Nucleus accumbens (tissue), 56 donors: ENCODE results near the gene PCDH8.
A peak's percentile ranks its signal among the peaks of the same experiment; 100 is the strongest.
"Not testable (repeated sequence)": the region's sequence is repeated elsewhere in the genome, so short reads cannot be mapped to it uniquely, and the experiment has no call there.

Source experiments
- DNase-seq, 56 donors: peaks; one replicate each; lab custom pipeline; 2025; lab: John Stamatoyannopoulos, UW

The PCDH8 gene

DNA sequence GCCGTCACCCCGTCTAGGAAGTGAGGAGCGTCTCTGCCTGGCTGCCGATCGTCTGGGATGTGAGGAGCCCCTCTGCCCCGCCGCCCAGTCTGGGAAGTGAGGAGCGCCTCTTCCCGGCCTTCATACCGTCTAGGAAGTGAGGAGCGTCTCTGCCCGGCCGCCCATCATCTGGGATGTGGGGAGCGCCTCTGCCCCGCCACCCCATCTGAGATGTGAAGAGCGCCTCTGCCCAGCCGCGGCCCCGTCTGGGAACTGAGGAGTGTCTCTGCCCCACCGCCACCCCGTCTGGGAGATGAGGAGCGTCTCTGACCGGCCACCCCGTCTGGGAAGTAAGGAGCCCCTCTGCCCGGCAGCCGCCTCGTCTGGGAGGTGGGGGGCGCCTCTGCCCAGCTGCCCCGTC, 30.6 kb downstream of the PCDH8 start:
- DNase-seq: not testable (repeated sequence)

DNA sequence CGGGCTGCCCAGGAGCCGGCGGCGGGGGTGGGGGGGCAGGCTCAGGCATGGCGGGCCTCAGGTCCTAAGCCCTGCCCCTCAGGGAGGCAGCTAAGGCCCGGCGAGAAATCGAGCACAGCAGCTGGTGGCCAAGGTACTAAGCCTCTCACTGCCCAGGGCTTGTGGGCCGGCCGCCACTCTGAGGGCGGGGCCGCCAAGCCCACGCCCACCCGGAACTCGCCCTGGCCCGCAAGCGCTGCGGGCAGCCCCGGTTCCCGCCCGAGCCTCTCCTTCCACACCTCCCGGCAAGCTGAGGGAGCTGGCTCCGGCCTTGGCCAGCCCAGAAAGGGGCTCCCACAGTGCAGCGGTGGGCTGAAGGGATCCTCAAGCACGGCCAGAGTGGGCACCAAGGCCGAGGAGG, 33.1 kb downstream of the PCDH8 start:
- DNase-seq: no peak

DNA sequence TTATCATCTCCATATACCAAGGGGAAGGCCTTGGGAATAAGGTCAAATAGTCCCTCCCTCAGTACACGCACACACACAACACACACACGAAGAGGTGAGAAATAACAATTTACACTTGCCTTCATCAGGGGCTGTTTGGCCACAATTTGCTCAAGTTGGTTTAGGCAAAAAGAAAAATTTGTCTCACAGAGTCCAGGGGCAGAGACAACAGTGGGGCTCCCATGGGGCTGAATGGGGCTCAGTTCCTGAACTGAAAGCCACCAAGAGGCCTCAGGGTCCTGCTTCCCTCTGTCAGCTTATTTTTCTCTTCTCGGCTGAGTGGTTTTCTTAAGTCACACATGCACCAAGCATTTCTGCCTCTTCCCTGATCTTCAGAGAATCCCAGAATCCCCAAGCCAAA, 35.5 kb downstream of the PCDH8 start:
- DNase-seq: no peak

DNA sequence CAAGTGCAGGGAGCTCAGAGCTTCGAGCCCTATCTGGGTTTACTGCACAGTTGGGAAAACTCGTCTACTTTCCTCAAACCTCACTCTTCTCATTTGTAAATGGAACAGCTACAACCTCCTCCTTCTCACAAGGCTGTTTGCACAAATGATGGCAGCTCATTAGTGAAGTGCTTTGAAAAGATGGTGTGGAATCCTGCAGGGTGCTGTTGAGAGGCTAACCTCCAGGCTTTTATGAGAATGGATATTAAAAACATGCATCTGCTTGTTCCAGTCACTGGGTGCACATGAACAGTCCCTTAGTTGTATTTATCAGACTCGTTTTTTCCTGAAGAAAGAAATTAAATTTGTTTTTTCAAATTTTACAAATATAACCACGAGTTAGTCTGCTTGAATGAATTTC, 36.6 kb downstream of the PCDH8 start:
- no peak for DNase-seq

DNA sequence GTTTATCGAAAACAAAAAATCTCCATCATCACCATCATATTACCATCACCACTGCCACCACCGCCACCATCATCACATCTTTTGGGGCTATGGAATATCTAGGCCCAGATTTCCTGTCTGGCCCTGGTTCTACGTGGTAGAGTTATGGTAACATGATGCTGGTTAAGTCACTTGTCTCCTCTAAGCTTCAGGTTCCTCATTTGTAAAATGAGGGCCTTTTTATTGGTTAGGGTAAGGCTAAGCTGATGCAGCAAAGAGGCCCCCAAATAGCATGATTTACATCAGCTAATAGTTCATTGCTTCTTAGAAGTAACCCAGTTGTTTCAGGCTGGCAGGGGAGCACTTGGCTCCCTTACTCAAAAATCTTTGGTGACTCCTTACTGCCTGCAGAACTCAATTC, 37.9 kb downstream of the PCDH8 start:
- no peak for DNase-seq

DNA sequence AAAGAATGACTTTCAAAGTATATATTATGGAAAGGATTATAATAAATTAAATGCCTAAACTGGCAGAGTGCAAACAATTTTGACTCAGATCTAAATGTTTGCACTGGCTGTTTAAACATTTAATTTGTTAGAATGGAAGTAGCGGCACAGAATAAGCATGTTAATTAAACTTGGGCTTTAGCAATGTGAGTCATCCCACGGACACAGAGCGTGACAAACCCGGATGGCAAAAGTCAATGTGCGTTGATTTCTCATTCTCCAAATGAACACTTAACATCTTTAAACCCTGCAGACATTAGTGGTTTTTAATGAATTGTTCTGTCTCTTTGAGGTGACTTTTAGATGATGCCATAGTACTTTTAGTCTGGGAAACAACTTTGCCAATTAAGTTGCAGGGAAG, 38.4 kb downstream of the PCDH8 start:
- no peak for DNase-seq

DNA sequence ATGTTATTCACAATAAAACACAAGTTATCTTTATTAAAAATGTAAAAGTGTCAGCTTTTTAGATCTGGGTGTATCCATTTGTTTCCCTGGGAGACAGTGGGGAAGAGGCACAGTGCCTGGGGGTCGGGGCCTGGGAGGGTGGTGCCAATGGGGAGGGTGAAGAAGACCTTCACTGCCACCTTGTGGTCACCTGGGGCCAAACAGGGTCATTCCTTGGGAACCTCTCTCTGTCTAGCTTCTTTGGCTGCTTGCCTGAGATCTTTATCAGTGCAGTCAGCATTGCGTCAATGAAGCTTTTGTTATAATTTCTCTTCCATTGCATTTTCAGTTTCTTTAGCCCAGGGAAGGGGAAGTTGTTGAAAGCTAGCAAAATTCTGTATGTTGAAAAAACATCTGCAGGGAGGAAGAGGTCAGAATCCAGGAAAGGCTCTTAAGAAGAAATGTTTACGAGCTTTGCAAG, 39.1 kb downstream of the PCDH8 start:
- DNase-seq: peak in 45 of 56 donors; percentile 4 to 74 (median 35)

DNA sequence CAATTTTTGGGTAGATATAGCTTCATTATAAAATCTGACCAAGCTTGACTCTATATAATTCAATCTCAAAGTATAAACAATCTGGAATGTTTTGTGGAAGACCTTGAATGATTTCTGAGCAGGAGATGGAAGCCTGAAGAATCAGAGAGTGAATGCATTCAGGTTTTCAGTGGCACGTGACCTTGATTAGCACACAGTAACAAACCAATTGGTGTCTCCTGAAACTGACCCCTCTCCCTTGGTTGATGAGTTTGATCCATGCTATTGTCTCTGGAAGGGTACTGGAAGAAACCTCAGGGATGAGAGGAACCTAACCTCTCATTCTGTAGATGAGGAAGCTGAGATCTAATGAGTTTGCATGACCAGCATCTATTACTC, 39.6 kb downstream of the PCDH8 start:
- DNase-seq: no peak

DNA sequence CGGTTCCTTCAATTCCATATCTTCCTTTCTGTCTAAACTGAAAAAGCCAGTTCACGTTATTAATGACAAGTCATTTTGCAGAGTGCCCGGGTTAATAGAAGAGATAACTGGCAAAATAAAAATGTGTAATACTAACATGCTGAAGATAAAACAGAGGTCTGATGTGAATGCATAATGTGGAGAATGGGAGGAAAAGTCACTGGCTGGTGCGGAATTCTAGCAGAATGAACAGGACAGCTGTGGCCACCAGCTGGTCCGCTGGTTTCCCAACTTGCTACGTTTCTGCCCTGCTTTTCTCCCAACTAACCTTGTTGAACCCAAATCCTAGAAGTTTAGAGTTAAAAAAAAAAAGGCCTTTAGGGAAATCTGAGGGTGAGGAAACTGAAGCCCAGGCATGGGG, 42.4 kb downstream of the PCDH8 start:
- DNase-seq: no peak

DNA sequence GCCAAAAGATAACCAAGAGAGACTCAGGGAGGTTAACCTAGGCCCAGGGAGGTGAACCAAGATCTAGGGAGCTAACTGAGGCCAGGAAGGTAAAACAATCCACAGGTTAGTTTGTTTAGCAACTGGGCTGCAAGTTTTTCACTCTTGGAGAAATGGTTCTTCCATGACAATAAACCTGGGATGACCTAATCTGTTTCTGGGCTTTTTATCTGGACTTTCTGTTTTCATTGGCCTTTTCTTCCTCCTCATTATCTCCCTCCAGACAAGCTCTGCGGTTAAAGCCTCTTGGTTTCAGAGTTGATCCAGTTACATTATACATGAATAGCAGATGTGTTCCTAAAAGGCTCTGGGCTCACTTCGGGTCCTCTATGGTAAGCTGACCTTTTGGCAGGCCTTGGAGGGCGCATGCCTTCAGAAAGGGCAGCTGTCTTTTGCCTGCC, 44.2 kb downstream of the PCDH8 start:
- DNase-seq: no peak

DNA sequence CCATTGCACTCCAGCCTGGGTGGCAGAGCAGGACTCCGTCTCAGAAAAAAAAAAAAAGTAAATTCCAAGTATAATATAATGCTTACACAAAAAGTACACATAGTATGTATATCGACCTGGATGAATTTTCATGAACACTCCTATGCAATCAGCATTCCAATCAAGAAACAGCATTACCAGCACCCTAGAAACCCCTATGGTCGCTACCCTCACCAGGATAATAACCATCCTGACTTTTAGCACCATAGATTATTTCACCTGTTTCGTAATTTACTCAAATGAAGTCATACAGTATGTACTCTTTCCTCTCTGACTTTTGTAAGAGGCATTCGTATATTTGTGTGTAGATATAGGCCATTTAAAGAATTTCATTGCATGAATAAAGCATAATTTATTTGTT, 47.6 kb downstream of the PCDH8 start:
- DNase-seq: no peak

DNA sequence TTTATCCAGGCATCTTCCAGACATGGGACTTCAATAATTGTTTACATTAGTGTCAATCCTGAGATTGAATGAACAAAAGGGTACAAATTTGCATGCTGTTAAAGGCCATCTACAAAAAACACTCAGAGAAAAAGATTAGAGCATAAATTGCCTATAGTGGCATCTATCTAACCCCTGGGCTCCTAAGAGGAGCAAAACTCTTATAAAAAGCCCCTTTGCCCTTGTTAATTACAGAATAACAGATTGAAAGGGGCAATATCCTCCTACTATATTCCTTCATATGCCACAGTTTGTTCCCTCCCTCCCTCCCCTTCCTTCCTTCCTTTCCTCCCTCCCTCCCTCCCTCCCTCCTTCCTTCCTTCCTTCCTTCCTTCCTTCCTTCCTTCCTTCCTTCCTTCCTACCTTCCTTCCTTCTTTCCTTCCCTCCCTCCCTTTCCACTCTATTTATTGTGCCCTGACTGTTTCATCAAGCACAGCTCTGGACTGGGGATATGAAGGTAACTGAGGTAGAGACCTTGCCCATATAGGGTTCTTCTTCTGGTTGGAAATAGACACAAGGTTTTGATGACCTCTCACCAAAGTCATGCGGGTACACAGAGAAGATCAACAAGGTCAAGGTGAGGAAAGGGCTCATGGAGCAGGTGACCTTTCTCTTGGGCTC, 49.5 kb downstream of the PCDH8 start:
- no peak for DNase-seq

DNA sequence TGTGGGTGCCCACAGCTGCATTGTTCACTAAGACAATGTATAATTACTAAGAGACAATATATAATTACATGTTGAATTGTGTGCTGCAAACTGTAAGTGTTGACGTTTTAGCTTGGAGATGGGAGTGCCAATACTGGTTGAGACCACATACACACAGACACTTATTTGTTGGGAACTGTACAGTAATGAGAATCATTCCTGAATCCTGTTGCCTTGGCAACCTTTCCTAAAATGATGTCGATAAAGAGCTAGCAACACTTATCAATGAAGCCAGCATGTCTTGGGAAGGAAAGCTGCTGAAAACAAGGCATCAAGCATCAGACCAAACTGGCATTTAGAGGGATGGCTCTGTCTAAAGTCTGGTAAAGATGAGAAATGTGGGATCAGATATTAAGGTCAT, 51.3 kb downstream of the PCDH8 start:
- DNase-seq: no peak

DNA sequence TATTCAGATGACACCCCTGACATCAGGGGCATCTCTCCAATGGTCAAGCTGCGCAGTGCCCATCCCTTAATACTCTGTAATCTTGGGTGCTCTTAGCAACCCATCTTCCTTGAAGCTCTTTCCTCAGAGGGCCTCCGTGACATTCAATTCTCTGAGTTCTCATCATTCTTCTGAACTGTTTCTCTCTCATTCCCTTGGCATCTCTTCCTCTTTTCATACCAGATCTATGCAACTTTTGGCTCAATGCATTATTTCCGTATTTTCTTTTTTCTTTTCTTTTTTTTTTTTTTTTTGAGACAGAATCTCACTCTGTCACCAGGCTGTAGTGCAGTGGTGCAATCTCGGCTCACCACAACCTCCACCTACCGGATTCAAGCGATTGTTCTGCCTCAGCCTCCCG, 53.9 kb downstream of the PCDH8 start:
- no peak for DNase-seq

DNA sequence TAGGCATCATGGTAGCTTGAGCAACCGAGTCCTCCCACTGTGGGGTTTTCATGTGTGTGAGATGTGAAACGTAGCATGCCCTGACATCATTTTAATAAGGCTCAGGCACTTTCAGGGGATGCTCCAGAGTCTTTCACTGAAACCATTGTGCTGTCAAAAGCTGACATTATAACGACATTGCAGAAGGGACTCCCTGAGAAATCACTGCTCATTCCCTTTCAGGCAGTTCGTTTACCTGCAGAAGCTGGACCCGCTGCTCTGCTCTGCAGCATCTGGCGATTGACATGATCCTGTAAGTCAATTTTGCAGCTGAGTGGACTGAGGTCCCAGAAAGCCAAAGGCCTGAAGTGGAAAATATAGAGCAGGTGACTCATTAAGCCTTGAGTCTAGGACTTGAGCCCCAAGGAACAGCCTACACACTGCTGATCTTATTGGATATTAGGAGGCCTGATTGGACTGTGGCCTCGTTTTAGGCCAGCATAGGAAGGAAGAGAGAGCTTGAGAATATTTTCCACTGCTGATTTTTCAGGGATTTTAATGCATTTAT, 54.9 kb downstream of the PCDH8 start:
- no peak for DNase-seq
